GM19463 (cell line): ENCODE measurements around the gene LRCOL1.

Experiments used
- ATAC-seq: cut with Tn5 transposase; IDR thresholded peaks from one replicate; pipeline ENCODE4 v1.9.1; 2021; ENCODE audit warnings: mild to moderate bottlenecking, moderate library complexity; ENCODE audit not compliant: unreplicated experiment

The LRCOL1 gene

DNA sequence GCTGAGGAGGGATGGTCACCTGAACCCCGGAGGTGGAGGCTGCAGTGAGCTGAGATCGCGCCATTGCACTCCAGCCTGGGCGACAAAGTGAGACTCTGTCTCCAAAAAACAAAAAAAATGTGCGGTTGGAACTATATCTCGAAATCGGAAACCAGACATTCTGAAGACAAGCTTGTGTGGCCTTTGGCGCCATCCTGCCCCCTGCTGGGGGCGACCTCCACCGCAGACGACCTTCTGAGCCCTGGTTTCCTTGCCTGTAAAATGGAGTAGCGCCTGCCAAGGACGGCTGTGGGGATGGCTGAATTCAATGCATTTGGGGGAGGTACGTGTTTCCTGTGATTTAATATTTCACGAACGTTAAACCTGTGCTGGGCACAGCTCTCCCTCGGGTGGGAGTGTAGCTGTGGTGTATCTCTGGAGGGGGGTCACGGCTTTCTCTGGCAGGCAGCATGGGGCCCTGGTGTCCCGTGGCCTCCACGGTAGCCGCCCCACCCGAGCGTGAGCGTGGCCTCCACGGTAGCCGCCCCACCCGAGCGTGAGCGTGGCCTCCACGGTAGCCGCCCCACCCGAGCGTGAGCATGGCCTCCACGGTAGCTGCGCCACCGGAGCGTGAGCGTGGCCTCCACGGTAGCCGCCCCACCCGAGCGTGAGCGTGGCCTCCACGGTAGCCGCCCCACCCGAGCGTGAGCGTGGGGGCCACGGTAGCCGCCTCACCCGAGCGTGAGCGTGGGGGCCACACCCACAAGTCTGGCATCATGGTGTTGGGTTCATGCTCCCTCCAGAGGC, 55.3 kb downstream of the LRCOL1 start:
- ATAC-seq, result no peak
